ENCODE results near the gene HOXC9.

DNA sequence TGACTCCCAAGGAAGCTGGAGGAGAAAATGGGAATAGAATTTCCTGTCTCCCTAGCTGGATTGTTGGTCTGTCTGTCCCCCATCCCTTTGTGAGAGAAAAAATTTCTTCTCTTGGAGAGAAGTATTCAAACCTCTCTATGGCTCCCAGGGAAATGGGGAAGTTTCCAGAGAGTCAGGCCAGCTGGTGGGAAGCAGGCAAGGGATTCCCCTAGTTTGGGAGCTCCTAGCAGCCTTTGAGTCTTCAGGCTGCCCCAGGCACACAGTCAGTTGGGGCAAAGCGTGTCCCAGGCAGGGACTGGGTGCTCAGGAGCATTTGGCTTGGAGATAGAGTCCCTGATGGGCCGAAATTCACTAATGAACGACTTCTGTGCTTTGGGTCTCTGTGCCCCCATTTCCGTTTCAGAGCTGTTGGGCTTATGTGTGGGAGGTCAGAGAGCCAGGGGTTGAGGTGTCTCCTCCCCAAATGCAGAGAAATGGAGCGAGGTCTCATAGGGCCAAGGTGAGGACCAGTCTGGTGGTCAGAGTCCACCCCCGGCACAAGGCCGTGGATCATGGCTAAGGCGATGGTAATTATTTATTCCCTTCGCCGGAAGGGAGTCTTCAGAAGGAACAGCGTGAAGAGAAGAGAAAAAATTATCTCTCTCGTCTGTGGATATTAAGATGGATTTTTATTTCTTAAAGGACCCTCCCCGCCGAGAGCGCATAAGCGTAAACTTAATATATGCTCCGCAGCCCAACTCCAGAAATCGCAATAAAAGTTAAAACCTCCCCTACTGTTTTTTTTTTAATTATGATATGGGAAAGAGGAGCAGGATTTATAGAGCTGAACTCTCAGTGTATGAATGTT, 6.6 kb upstream of the HOXC9 start:
- TF ChIP-seq, protein P1, sequence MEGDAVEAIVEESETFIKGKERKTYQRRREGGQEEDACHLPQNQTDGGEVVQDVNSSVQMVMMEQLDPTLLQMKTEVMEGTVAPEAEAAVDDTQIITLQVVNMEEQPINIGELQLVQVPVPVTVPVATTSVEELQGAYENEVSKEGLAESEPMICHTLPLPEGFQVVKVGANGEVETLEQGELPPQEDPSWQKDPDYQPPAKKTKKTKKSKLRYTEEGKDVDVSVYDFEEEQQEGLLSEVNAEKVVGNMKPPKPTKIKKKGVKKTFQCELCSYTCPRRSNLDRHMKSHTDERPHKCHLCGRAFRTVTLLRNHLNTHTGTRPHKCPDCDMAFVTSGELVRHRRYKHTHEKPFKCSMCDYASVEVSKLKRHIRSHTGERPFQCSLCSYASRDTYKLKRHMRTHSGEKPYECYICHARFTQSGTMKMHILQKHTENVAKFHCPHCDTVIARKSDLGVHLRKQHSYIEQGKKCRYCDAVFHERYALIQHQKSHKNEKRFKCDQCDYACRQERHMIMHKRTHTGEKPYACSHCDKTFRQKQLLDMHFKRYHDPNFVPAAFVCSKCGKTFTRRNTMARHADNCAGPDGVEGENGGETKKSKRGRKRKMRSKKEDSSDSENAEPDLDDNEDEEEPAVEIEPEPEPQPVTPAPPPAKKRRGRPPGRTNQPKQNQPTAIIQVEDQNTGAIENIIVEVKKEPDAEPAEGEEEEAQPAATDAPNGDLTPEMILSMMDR (conservative IDR thresholded peaks at IDR 0.05 in 1 of 2, IDR thresholded peaks at IDR 0.05 in 1 of 2; ENCODE audit: extremely low read depth in 1 of 2, insufficient read depth in 1 of 2, low read depth in 1 of 2, low read length in 2 of 2): no peak
- TF ChIP-seq EZH2 (IDR thresholded peaks at IDR 0.05; ENCODE audit: borderline replicate concordance, low read length): no peak

Data from mammary epithelial cell (primary cell).